A673 (cell line): ENCODE results near the gene KRT17. TPM values are rescaled to one million over a fixed set of nuclear protein-coding genes. Genes with fewer than 3 reads are reported as not detected.

ENCODE experiments used
- BruUV-seq: library from RNA; stranded (reverse); fragments of 400-500 nt; replicated peaks from 2 replicates; lab custom pipeline; 2021; lab: Mats Ljungman, UMichigan
- CTCF ChIA-PET: fragments of 300-600 bp; sonication (Branson Sonifier 250); formaldehyde crosslinking; loops from one replicate; lab custom pipeline; 2022; ENCODE audit warnings: antibody characterized with exemption; lab: Charles Lee
- POLR2A ChIA-PET: fragments of 300-600 bp; sonication (Branson Sonifier 250); formaldehyde crosslinking; loops from one replicate; lab custom pipeline; 2022; ENCODE audit warnings: antibody characterized with exemption; ENCODE audit not compliant: low non-redundant PET; lab: Charles Lee
- DNase-seq: peaks from one replicate; pipeline ENCODE4 v3.0.0-alpha.2; 2015; ENCODE audit warnings: low spot score
- H3K27ac ChIP-seq: fragments of 200-600 bp; sonication (generic); 2 replicates; pipeline ENCODE4 v1.5.1; 2016; ENCODE audit warnings: mixed run types, low read depth, mild to moderate bottlenecking, mixed read lengths, antibody characterized with exemption, low read length; ENCODE audit not compliant: poor library complexity, severe bottlenecking
- H3K27me3 ChIP-seq: fragments of 200-600 bp; sonication (generic); replicated peaks from 2 replicates; pipeline ENCODE4 v1.6.1; 2017; ENCODE audit warnings: mixed run types, low read depth, mild to moderate bottlenecking, mixed read lengths, antibody characterized with exemption, low read length; ENCODE audit not compliant: insufficient read depth, poor library complexity
- H3K36me3 ChIP-seq: fragments of 200-600 bp; sonication (generic); 2 replicates; pipeline ENCODE4 v1.6.1; 2016; ENCODE audit warnings: mixed run types, mild to moderate bottlenecking, mixed read lengths, antibody characterized with exemption, low read length; ENCODE audit not compliant: insufficient read depth, poor library complexity, severe bottlenecking
- H3K4me1 ChIP-seq: fragments of 200-600 bp; sonication (generic); 2 replicates; pipeline ENCODE4 v1.6.1; 2017; ENCODE audit warnings: mixed run types, mild to moderate bottlenecking, mixed read lengths, antibody characterized with exemption, low read length; ENCODE audit not compliant: insufficient read depth, poor library complexity, severe bottlenecking
- H3K4me3 ChIP-seq: fragments of 200-600 bp; sonication (generic); 2 replicates; pipeline ENCODE4 v1.5.1; 2016; ENCODE audit warnings: low read depth, mixed run types, mild to moderate bottlenecking, mixed read lengths, low read length; ENCODE audit not compliant: poor library complexity, severe bottlenecking
- H3K9me3 ChIP-seq: fragments of 200-600 bp; sonication (generic); 2 replicates; pipeline ENCODE4 v1.6.1; 2016; ENCODE audit warnings: mixed run types, low read depth, mild to moderate bottlenecking, mixed read lengths, antibody characterized with exemption, low read length; ENCODE audit not compliant: poor library complexity, severe bottlenecking
- EZH2 ChIP-seq: fragments of 200-600 bp; sonication (generic); IDR thresholded peaks from 2 replicates; pipeline ENCODE4 v1.6.1; 2017; ENCODE audit warnings: borderline replicate concordance, low read depth, mild to moderate bottlenecking, mixed read lengths, antibody characterized with exemption, low read length; ENCODE audit not compliant: poor library complexity, severe bottlenecking
- intact Hi-C: fragments of 100-400 bp; cut with micrococcal nuclease; formaldehyde crosslinking; loops from one replicate; pipeline ENCODE4 v1.10.0; 2022; ENCODE audit not compliant: unreplicated experiment
- total RNA-seq: library from RNA; stranded (reverse); gene quantifications from 2 replicates; pipeline ENCODE4 v1.2.3, GENCODE V29; 2021
- TF ChIP-seq, protein P1 (sequence below): fragments of 300-800, 200-600 bp; sonication (generic); conservative IDR thresholded peaks from 2 replicates; pipeline ENCODE4 v1.5.1; 2017; ENCODE audit warnings: low read depth, mild to moderate bottlenecking, antibody characterized with exemption, low read length, moderate library complexity, mixed read lengths

The KRT17 gene
- total RNA-seq, 1 experiment from 2014 or later, result 54.1 TPM

DNA sequence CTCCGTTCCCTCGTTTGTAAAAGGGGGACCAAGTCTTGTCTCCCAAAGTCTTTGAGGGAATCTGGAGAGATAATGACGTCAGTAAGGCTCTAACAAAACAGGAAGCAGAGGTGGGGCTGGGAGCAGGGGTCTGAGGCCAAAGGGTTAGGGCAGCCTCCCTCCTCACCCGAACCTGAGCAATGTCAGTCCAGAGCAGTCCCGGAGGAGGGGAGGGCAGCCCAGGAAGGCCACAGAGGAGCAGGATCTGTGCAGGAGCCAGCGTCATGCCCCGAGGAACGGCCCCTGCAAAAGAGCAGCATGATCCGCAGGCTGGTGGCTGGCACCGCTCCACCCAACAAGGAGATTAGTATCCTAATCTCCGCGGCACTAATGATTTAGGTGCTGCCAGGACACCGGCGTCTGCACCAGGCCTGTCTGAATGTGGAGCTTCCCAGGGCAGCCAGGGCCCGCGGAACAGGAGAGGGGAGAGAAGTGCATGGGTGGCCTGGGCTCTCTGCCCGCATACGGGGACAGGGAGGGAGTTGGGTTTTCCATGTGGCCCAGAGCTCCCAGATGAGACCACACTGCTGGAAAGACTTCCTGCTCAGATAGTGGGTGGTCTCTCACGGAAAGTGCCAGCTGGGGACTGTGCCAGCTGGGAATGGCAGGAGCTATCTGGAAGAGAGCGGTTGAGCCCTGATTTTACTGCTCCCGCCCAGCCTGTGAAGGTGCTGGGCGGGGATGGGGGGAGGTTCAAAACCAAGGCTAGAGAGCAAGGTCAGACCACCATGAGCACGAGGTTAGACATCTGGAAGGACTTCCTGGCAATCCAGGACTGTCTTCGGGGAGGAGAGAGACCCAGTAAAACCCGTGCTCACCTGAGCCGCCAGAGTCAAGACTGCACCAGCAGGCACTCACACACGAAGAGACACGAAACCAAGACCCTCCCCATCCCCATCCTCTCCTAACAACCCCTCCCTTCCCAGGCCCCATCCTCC, 11.0 kb upstream of the KRT17 start:
- peaks cover 15% of the 10 kb centered on the region for H3K4me1 ChIP-seq
- no TSS peak for BruUV-seq
- H3K27ac ChIP-seq, result peak overlapping the region; percentile 40
- no peaks in the 10 kb centered on the region for H3K9me3 ChIP-seq
- TF ChIP-seq, protein P1, sequence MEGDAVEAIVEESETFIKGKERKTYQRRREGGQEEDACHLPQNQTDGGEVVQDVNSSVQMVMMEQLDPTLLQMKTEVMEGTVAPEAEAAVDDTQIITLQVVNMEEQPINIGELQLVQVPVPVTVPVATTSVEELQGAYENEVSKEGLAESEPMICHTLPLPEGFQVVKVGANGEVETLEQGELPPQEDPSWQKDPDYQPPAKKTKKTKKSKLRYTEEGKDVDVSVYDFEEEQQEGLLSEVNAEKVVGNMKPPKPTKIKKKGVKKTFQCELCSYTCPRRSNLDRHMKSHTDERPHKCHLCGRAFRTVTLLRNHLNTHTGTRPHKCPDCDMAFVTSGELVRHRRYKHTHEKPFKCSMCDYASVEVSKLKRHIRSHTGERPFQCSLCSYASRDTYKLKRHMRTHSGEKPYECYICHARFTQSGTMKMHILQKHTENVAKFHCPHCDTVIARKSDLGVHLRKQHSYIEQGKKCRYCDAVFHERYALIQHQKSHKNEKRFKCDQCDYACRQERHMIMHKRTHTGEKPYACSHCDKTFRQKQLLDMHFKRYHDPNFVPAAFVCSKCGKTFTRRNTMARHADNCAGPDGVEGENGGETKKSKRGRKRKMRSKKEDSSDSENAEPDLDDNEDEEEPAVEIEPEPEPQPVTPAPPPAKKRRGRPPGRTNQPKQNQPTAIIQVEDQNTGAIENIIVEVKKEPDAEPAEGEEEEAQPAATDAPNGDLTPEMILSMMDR, result no peak
- no peak for TF ChIP-seq EZH2
- POLR2A ChIA-PET, result no interaction called here
- H3K4me3 ChIP-seq, result no peak overlapping the region
- peak; percentile 55 for DNase-seq
- no peaks in the 10 kb centered on the region for H3K27me3 ChIP-seq
- CTCF ChIA-PET, result interaction anchor here (0.9 kb wide), 1 partner anchor 13 kb away, joined by 10 read pairs; no protein-coding TSS in a partner anchor
- H3K36me3 ChIP-seq, result no peaks in the 10 kb centered on the region
- intact Hi-C loops, result no loop called here

DNA sequence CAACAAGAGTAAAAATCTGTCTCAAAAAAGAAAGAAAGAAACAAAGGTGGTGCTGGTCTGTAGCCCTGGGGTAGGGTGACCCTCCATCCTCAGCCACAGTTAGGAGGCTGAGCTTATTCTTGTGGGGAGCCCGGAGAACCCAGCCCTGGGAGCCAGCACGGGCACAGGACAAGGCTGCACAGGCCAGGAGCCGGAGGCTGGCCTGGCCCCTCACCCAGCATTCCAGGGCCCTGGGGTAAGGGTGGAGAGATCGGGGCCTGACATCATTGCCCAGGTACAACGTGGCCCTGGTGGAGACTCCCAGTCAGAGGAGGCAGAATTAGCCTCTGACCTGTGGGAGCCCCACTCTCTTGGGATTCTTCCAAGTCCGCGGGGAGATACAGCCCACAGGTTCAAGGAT, 10.3 kb upstream of the KRT17 start:
- ChIA-PET POLR2A (no interaction called here), CTCF (no interaction called here)
- no peak for DNase-seq
- TF ChIP-seq, protein P1, result no peak
- no peak for TF ChIP-seq EZH2
- Histone ChIP-seq H3K9me3 (no peaks in the 10 kb centered on the region), H3K27ac (peak overlapping the region; percentile 40), H3K4me1 (peaks cover 15% of the 10 kb centered on the region), H3K4me3 (no peak overlapping the region), H3K36me3 (no peaks in the 10 kb centered on the region), H3K27me3 (no peaks in the 10 kb centered on the region)
- intact Hi-C loops, result no loop called here
- no TSS peak for BruUV-seq

DNA sequence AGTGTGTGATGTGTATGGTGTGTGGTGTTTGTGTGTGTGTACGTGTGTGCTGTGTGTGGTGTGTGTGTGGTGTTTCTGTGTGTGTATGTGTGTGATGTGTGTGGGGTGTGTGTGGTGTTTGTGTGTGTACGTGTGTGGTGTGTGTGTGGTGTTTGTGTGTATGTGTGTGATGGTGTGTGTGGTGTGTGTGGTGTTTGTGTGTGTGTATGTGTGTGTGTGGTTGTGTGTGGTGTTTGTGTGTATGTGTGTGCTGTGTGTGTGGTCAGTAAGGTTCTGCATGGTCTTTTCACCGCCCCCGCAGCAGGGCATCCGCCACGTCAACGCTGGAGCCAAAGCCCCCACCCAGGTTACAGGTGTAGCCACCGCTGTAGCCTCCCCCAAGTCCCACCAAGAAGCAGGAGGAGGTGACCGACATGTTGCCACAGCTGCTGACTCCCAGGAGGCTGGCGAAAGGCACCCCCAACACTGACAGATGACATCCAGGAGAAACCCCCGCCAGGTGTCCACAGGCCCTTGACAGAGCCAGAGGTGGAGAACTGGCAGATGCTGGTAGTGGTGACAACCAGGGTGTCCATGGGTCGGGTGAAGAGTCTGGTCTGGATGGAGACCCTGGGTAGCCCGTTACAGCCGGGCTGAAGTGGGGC, 9.3 kb upstream of the KRT17 start:
- CTCF ChIA-PET, result no interaction called here
- H3K27me3 ChIP-seq, result no peaks in the 10 kb centered on the region
- no TSS peak for BruUV-seq
- no peaks in the 10 kb centered on the region for H3K36me3 ChIP-seq
- H3K27ac ChIP-seq, result no peak overlapping the region
- POLR2A ChIA-PET, result no interaction called here
- no peak overlapping the region for H3K4me3 ChIP-seq
- no peaks in the 10 kb centered on the region for H3K9me3 ChIP-seq
- peaks cover 15% of the 10 kb centered on the region for H3K4me1 ChIP-seq
- intact Hi-C loops, result no loop called here
- no peak for TF ChIP-seq EZH2
- TF ChIP-seq, protein P1, result no peak
- DNase-seq, result no peak
